Upper lobe of left lung (tissue), 4 donors: ENCODE measurements around the gene COL9A1.

Experiments used
- CTCF ChIP-seq, 6 experiments: fragments of 450-650 bp in 4 of 6; fragments of 200-600 bp in 2 of 6; sonication (generic) in 2 of 6; IDR thresholded peaks; one replicate each; pipeline ENCODE4 v1.5.1; 2016 to 2019; ENCODE audit warnings: antibody characterized with exemption in 6 of 6
- EP300 ChIP-seq, 4 donors: sonication (generic); formaldehyde crosslinking; IDR thresholded peaks; one replicate each; pipeline ENCODE4 v1.5.1; 2017; ENCODE audit warnings: antibody characterized with exemption in 4 of 4, control low read depth in 2 of 4
- POLR2A ChIP-seq, 4 donors: fragments of 450-650 bp; IDR thresholded peaks; one replicate each; pipeline ENCODE4 v1.5.1; 2016 to 2017; ENCODE audit warnings: antibody characterized with exemption in 4 of 4, mild to moderate bottlenecking in 2 of 4

DNA sequence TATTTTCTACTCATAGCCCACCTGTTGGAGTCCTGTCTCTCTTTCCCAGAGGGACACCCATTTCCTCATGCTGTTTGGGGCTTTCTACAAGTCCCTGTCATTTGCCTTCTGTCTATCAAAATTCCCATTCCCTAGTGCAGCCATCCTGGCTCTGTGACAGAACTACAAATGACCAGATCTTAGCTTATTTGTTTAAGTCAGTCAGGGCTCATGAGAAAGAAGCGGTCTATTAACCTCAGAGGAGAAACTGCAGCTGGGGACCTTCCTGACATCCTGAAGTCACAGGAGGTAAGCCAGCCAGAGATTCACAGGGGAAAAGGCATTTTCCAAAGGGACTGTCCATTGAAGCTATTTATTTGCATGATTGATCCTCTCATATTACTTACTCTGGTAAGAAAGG is 1.7 kb upstream of the COL9A1 start:
- TF ChIP-seq POLR2A (IDR thresholded peaks at IDR 0.05) (no peak), EP300 (IDR thresholded peaks at IDR 0.05) (no peak), CTCF (IDR thresholded peaks at IDR 0.05) (no peak)
